Breast epithelium (tissue), 4 donors: Measurements from ENCODE around the gene FKBP4. TPM values are rescaled to one million over a fixed set of nuclear protein-coding genes. Genes with fewer than 3 reads are reported as not detected.

Source experiments
- DNase-seq, 2 donors: peaks; one replicate each; pipeline ENCODE4 v3.0.0-alpha.2; 2019; ENCODE audit warnings: low spot score in 2 of 2
- H3K27ac ChIP-seq, 2 donors: fragments of 200-600 bp; sonication (generic) in 1 of 2; one replicate each; pipeline ENCODE4 v1.5.1; 2016 to 2019; ENCODE audit warnings: mild to moderate bottlenecking in 1 of 2
- H3K27me3 ChIP-seq, 2 donors: fragments of 200-600 bp; sonication (generic) in 1 of 2; one replicate each; pipeline versions ENCODE4 v1.5.1 to v1.6.0; 2017 to 2019; ENCODE audit warnings: control low read depth in 1 of 2, mild to moderate bottlenecking in 1 of 2
- H3K36me3 ChIP-seq: fragments of 200-600 bp; one replicate; pipeline ENCODE4 v1.5.1; 2019
- H3K4me1 ChIP-seq, 2 donors: fragments of 200-600 bp; sonication (generic); one replicate each; pipeline ENCODE4 v1.5.1; 2016 to 2019; ENCODE audit warnings: control low read depth in 1 of 2
- H3K4me3 ChIP-seq, 3 donors: fragments of 200-600 bp; sonication (generic); 1 replicate in 2 of 3; 2 replicates in 1 of 3; pipeline ENCODE4 v1.5.1; 2016 to 2019; ENCODE audit warnings: mild to moderate bottlenecking in 3 of 3, moderate library complexity in 2 of 3
- H3K9me3 ChIP-seq, 2 donors: fragments of 200-600 bp; sonication (generic) in 1 of 2; one replicate each; pipeline ENCODE4 v1.5.1; 2016 to 2019; ENCODE audit warnings: control low read depth in 1 of 2
- POLR2A ChIP-seq: fragments of 450-650 bp; IDR thresholded peaks from one replicate; pipeline ENCODE4 v1.6.1; 2016; ENCODE audit warnings: antibody characterized with exemption, mild to moderate bottlenecking, moderate library complexity
- POLR2AphosphoS5 ChIP-seq, 3 donors: sonication (generic); formaldehyde crosslinking; IDR thresholded peaks; one replicate each; pipeline ENCODE4 v1.6.1; 2017; ENCODE audit warnings: antibody characterized with exemption in 3 of 3
- intact Hi-C: fragments of 100-400 bp; cut with DNase I; formaldehyde crosslinking; loops from one replicate; pipeline ENCODE4 v1.15.1; 2023; ENCODE audit warnings: low total_unique reads
- total RNA-seq, 3 donors: library from RNA; depleted of rRNA; stranded (reverse); fragments of >200 nt; gene quantifications; one replicate each; pipeline ENCODE4 v1.1.0, GENCODE V29; 2016
- TF ChIP-seq, protein P1 (sequence below), 3 donors: fragments of 450-650 bp; IDR thresholded peaks; one replicate each; pipeline ENCODE4 v1.5.1; 2016 to 2017; ENCODE audit warnings: antibody characterized with exemption in 3 of 3, mild to moderate bottlenecking in 3 of 3, moderate library complexity in 3 of 3

Gene FKBP4
- total RNA-seq, 3 donors from 2014 or later = 30.4 to 70.8 (median 50.1) TPM

DNA sequence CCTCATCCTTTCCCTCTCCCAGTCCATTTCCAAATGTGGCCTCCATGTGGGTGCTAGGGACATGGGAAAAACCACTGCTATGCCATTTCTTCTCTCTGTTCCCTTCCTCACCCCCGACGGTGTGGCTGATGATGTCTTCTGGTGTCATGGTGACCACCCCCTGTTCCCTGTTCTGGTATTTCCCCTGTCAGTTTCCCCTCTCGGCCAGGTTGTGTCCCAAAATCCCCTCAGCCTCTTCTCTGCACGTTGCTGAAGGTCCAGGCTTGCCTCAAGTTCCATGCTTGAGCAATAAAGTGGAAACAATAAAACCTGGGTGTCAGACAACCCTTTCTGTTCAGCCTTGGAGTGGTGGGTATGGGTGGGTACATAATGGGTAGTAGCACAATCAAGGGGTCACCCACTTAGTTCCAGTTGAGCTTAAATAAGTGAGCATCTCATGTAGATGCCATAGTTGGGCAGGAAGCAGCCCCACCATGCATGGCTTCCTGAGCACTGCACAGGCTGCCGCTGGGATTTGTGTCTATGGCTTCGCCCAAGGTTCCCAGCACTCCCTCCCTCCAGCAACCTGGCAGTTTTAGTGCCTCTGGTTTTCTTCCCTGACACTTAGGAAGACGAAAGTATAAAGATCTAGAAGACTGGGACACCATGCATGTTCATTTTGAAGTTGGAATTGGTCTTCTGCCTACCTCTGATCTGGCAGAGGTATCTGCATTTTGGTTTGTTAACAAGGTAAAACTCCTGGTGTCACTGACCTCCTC lies 9.0 kb downstream of the FKBP4 start:
- H3K4me1 ChIP-seq = peaks cover 4 to 11% of the 10 kb centered on the region in 2 donors
- DNase-seq = no peak
- TF ChIP-seq, protein P1, sequence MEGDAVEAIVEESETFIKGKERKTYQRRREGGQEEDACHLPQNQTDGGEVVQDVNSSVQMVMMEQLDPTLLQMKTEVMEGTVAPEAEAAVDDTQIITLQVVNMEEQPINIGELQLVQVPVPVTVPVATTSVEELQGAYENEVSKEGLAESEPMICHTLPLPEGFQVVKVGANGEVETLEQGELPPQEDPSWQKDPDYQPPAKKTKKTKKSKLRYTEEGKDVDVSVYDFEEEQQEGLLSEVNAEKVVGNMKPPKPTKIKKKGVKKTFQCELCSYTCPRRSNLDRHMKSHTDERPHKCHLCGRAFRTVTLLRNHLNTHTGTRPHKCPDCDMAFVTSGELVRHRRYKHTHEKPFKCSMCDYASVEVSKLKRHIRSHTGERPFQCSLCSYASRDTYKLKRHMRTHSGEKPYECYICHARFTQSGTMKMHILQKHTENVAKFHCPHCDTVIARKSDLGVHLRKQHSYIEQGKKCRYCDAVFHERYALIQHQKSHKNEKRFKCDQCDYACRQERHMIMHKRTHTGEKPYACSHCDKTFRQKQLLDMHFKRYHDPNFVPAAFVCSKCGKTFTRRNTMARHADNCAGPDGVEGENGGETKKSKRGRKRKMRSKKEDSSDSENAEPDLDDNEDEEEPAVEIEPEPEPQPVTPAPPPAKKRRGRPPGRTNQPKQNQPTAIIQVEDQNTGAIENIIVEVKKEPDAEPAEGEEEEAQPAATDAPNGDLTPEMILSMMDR (IDR thresholded peaks at IDR 0.05) = no peak
- TF ChIP-seq POLR2AphosphoS5 (IDR thresholded peaks at IDR 0.05) = no peak
- TF ChIP-seq POLR2A = no peak
- H3K4me3 ChIP-seq = no peak overlapping the region
- no peaks in the 10 kb centered on the region for H3K9me3 ChIP-seq
- no peaks in the 10 kb centered on the region for H3K27me3 ChIP-seq
- H3K36me3 ChIP-seq = peaks cover 5% of the 10 kb centered on the region
- peak overlapping the region in 1 of 2 donors; percentile 13 for H3K27ac ChIP-seq
- intact Hi-C loops = no loop called here

DNA sequence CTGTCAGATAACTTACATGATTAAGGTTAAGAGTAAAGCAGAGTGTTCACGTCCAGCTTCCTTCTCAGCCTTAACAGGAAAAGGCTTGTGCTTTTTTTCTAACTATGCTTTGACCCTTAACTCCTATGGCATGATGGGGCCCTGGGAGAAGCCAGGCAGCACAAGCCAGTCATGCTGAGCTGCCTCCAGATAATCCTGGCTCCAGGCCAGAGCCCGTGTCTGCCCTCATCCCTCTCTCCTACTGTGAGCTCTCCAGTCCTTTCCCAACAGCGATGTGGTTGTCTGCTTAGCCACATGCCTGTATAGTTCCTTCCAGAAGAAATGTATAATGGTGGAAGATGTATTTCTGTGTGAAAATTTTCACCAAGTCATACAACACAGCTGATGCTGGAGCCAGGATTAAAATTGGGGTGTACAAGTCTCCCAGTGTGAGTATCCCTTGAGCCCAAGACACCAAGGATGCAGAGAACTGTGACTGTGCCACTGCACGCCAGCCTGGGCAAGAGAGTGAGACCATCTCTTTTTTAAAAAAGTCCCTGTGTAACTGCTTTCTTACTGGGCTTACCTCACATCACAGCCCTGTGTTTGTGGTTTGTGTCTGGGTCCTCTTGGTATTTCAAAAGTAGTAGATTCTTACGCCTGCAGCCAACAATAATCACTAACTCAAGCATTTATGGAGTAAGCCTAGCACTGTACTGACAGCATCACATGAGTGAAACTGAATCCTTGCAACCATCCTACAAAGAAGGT lies 9.8 kb downstream of the FKBP4 start:
- peaks cover 5% of the 10 kb centered on the region for H3K36me3 ChIP-seq
- no peak for TF ChIP-seq POLR2AphosphoS5 (IDR thresholded peaks at IDR 0.05)
- TF ChIP-seq POLR2A = no peak
- TF ChIP-seq, protein P1 (IDR thresholded peaks at IDR 0.05) = no peak
- intact Hi-C loops = no loop called here
- no peaks in the 10 kb centered on the region for H3K9me3 ChIP-seq
- no peak overlapping the region for H3K4me3 ChIP-seq
- no peaks in the 10 kb centered on the region for H3K27me3 ChIP-seq
- H3K4me1 ChIP-seq = peaks cover 4 to 11% of the 10 kb centered on the region in 2 donors
- no peak for DNase-seq
- H3K27ac ChIP-seq = no peak overlapping the region

DNA sequence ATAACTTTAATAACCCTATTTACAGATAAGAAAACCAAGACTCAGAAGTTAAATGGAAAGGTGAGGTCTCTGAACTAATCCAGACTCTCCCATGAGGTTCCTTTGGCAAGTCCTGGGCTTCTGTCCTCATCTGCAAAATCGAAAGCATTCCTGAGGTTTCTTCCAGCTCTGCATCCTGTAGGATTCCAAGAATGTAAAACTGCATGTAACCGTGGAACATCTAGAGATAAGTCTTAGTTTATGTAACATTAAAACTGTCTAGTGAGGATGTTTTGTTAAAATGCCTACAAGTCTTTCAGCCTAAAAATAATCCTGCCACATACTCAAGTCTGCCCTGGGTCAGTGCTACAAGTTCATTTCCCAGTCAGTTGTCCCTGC lies 10.4 kb downstream of the FKBP4 start:
- H3K36me3 ChIP-seq = peaks cover 5% of the 10 kb centered on the region
- intact Hi-C loops = no loop called here
- peaks cover 4 to 11% of the 10 kb centered on the region in 2 donors for H3K4me1 ChIP-seq
- H3K9me3 ChIP-seq = no peaks in the 10 kb centered on the region
- DNase-seq = no peak
- H3K27ac ChIP-seq = no peak overlapping the region
- H3K27me3 ChIP-seq = no peaks in the 10 kb centered on the region
- TF ChIP-seq, protein P1 (IDR thresholded peaks at IDR 0.05) = no peak
- no peak for TF ChIP-seq POLR2A
- TF ChIP-seq POLR2AphosphoS5 (IDR thresholded peaks at IDR 0.05) = no peak
- no peak overlapping the region for H3K4me3 ChIP-seq

DNA sequence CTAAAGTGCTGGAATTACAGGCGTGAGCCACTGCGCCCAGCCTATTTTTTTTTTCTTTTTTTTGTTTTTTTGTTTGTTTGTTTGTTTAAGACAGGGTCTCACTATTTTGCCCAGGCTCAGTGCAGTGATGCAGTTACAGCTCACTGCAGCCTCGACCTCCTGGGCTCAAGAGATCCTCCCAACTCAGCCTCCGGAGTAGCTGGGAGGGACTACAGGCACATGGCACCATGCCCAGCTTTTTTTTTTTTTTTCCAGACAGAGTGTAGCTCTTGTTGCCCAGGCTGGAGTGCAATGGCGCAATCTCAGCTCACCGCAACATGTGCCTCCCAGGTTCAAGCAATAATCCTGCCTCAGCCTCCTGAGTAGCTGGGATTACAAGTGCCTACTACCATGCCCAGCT lies 11.9 kb downstream of the FKBP4 start:
- intact Hi-C loops = no loop called here
- Histone ChIP-seq H3K36me3 (peaks cover 5% of the 10 kb centered on the region), H3K4me1 (no peaks in the 10 kb centered on the region), H3K4me3 (no peak overlapping the region), H3K9me3 (no peaks in the 10 kb centered on the region), H3K27me3 (no peaks in the 10 kb centered on the region), H3K27ac (no peak overlapping the region)
- no peak for TF ChIP-seq POLR2AphosphoS5 (IDR thresholded peaks at IDR 0.05)
- TF ChIP-seq, protein P1 (IDR thresholded peaks at IDR 0.05) = no peak
- TF ChIP-seq POLR2A = no peak
- no peak for DNase-seq

DNA sequence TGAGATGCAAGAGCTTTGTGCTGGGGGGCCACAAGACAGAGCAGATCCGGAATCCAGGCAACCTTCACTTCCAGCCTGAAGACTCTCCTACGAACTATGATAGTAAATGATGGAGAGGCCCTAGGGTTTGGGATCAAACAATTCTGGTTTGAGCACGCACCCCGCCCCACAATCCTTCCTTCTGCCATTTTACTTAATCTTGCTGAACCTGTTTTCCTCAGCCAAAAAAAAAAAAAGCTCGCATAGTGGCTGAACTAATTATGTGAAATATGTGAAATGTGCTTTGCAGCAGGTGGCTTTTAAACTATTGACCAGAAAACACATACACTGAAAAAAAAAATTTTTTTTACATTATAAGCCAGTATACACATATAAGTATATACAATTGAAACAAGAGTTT lies 17.0 kb downstream of the FKBP4 start:
- H3K27ac ChIP-seq = peak overlapping the region; percentile 46 to 90
- H3K4me3 ChIP-seq = peak overlapping the region; percentile 59 to 78 (median 77)
- no peaks in the 10 kb centered on the region for H3K36me3 ChIP-seq
- TF ChIP-seq POLR2AphosphoS5 (IDR thresholded peaks at IDR 0.05) (no peak), POLR2A (no peak)
- TF ChIP-seq, protein P1 (IDR thresholded peaks at IDR 0.05) = no peak
- H3K4me1 ChIP-seq = no peaks in the 10 kb centered on the region
- no peaks in the 10 kb centered on the region for H3K27me3 ChIP-seq
- no peaks in the 10 kb centered on the region for H3K9me3 ChIP-seq
- DNase-seq = no peak
- intact Hi-C loops = loop anchor here (5.0 kb wide), 1 partner anchor 66 kb away; the partner anchor contains the start of genes FOXM1 and RHNO1
